HCT116 (cell line): Measurements from ENCODE around the gene SIGLEC14. TPM values are rescaled to one million over a fixed set of nuclear protein-coding genes. Genes with fewer than 3 reads are reported as not detected.

Experiments used
- ATAC-seq: fragments of 200-7000 bp; cut with Tn5 transposase; 2 replicates; pipeline ENCODE4 v1.9.1; 2020; ENCODE audit warnings: mild to moderate bottlenecking, moderate library complexity
- BruUV-seq: library from RNA; stranded (reverse); fragments of 400-500 nt; replicated peaks from 2 replicates; lab custom pipeline; 2021; lab: Mats Ljungman, UMichigan
- CTCF ChIA-PET: fragments of 300-600 bp; sonication (Branson Sonifier 250); formaldehyde crosslinking; loops from one replicate; lab custom pipeline; 2021; ENCODE audit warnings: antibody characterized with exemption; lab: Charles Lee
- POLR2A ChIA-PET: fragments of 300-600, 350-600 bp; sonication (Branson Sonifier 250); formaldehyde crosslinking; loops from one replicate; lab custom pipeline; 2021; ENCODE audit warnings: antibody characterized with exemption; lab: Charles Lee
- RAD21 ChIA-PET, 2 experiments: fragments of 300-600 bp; sonication (Branson Sonifier 250); formaldehyde crosslinking; loops; one replicate each; lab custom pipeline; 2023; ENCODE audit warnings: low total read pairs in 2 of 2; ENCODE audit not compliant: uncharacterized antibody in 2 of 2, unreplicated experiment in 2 of 2, low non-redundant PET in 1 of 2; lab: Charles Lee
- DNase-seq: peaks from one replicate; pipeline ENCODE4 v3.0.0-alpha.2; 2010; ENCODE audit warnings: low read depth, low spot score
- H2AFZ ChIP-seq: fragments of 200-600 bp; shearing (Covaris generic), sonication (generic); 2 replicates; pipeline ENCODE4 v1.6.1; 2017; ENCODE audit warnings: low read depth, mixed run types, mixed read lengths, antibody characterized with exemption, low read length; ENCODE audit not compliant: poor library complexity, severe bottlenecking
- H3K27ac ChIP-seq: 2 replicates; pipeline ENCODE4 v1.5.1; 2012; ENCODE audit warnings: low read depth, low read length
- H3K27me3 ChIP-seq: fragments of 200-600 bp; sonication (generic); 2 replicates; pipeline ENCODE4 v1.6.1; 2016; ENCODE audit warnings: mixed run types, low read length, mixed read lengths; ENCODE audit not compliant: insufficient read depth
- H3K36me3 ChIP-seq, 2 experiments: fragments of 200-500 bp in 1 of 2; fragments of 200-600 bp in 1 of 2; sonication (Bioruptor generic) in 1 of 2; sonication (generic) in 1 of 2; 2 replicates each; pipeline versions ENCODE4 v1.5.1 to v1.6.1; 2014 to 2016; ENCODE audit warnings: low read length in 2 of 2, inconsistent platforms in 1 of 2, mixed read lengths in 1 of 2, mixed run types in 1 of 2; ENCODE audit not compliant: insufficient read depth in 2 of 2, control insufficient read depth in 1 of 2
- H3K4me1 ChIP-seq, 2 experiments: fragments of 200-600 bp in 1 of 2; sonication (generic) in 1 of 2; 2 replicates each; pipeline versions ENCODE4 v1.5.1 to v1.6.1; 2012 to 2017; ENCODE audit warnings: low read length in 2 of 2, inconsistent platforms in 1 of 2, mild to moderate bottlenecking in 1 of 2, mixed read lengths in 1 of 2, mixed run types in 1 of 2, moderate library complexity in 1 of 2; ENCODE audit not compliant: insufficient read depth in 2 of 2, control insufficient read depth in 1 of 2
- H3K4me2 ChIP-seq: fragments of 200-600 bp; sonication (generic); 2 replicates; pipeline ENCODE4 v1.6.1; 2017; ENCODE audit warnings: mixed run types, low read length, mixed read lengths
- H3K4me3 ChIP-seq, 2 experiments: fragments of 200-600 bp in 1 of 2; sonication (generic) in 1 of 2; replicated peaks in 1 of 2; 2 replicates each; pipeline ENCODE4 v1.5.1; 2011 to 2016; ENCODE audit warnings: low read length in 2 of 2, control low read depth in 1 of 2, low read depth in 1 of 2, mild to moderate bottlenecking in 1 of 2, mixed read lengths in 1 of 2, mixed run types in 1 of 2
- H3K79me2 ChIP-seq: fragments of 200-600 bp; sonication (generic); 2 replicates; pipeline ENCODE4 v1.6.1; 2017; ENCODE audit warnings: mild to moderate bottlenecking, mixed run types, low read length, moderate library complexity, mixed read lengths; ENCODE audit not compliant: insufficient read depth
- H3K9ac ChIP-seq: fragments of 200-600 bp; sonication (generic); 2 replicates; pipeline ENCODE4 v1.6.1; 2016; ENCODE audit warnings: low read length, mixed read lengths
- H3K9me2 ChIP-seq: fragments of 200-600 bp; sonication (generic), shearing (Covaris generic); 2 replicates; pipeline ENCODE4 v1.6.1; 2017; ENCODE audit warnings: mixed run types, mild to moderate bottlenecking, moderate library complexity; ENCODE audit not compliant: insufficient read depth
- H3K9me3 ChIP-seq, 2 experiments: fragments of 200-500 bp in 1 of 2; fragments of 200-600 bp in 1 of 2; sonication (Bioruptor generic) in 1 of 2; sonication (generic) in 1 of 2; 2 replicates each; pipeline ENCODE4 v1.6.1; 2014 to 2017; ENCODE audit warnings: low read length in 2 of 2, mixed read lengths in 2 of 2, inconsistent platforms in 1 of 2, low read depth in 1 of 2, mild to moderate bottlenecking in 1 of 2, mixed run types in 1 of 2, moderate library complexity in 1 of 2; ENCODE audit not compliant: control insufficient read depth in 1 of 2, insufficient read depth in 1 of 2
- H4K20me1 ChIP-seq: fragments of 200-600 bp; sonication (generic), shearing (Covaris generic); 2 replicates; pipeline ENCODE4 v1.6.1; 2017; ENCODE audit warnings: mixed run types, mild to moderate bottlenecking, moderate library complexity; ENCODE audit not compliant: insufficient read depth
- CEBPB ChIP-seq: IDR thresholded peaks from 2 replicates; pipeline ENCODE4 v1.6.1; 2012; ENCODE audit warnings: low read depth
- ELF1 ChIP-seq: IDR thresholded peaks from 2 replicates; pipeline ENCODE4 v1.6.1; 2012; ENCODE audit warnings: low read depth, borderline replicate concordance
- EZH2phosphoT487 ChIP-seq: fragments of 200-600 bp; IDR thresholded peaks from 2 replicates; pipeline ENCODE4 v1.6.1; 2018; ENCODE audit warnings: antibody characterized with exemption, borderline replicate concordance
- FOSL1 ChIP-seq: IDR thresholded peaks from 2 replicates; pipeline ENCODE4 v1.6.1; 2012; ENCODE audit warnings: low read depth
- RAD21 ChIP-seq: IDR thresholded peaks from 2 replicates; pipeline ENCODE4 v1.6.1; 2012; ENCODE audit warnings: low read depth, mild to moderate bottlenecking
- SIN3A ChIP-seq: IDR thresholded peaks from 2 replicates; pipeline ENCODE4 v1.6.1; 2012; ENCODE audit warnings: low read depth
- SRF ChIP-seq: IDR thresholded peaks from 2 replicates; pipeline ENCODE4 v1.6.1; 2012; ENCODE audit warnings: low read depth
- ZFX ChIP-seq: fragments of 450-650 bp; IDR thresholded peaks from 2 replicates; pipeline ENCODE4 v1.6.1; 2017
- ZNF274 ChIP-seq: fragments of 200-500 bp; sonication (Bioruptor generic); IDR thresholded peaks from 2 replicates; pipeline ENCODE4 v1.6.1; 2014; ENCODE audit warnings: mild to moderate bottlenecking, low read depth, low read length, inconsistent platforms
- intact Hi-C: fragments of 100-400 bp; cut with micrococcal nuclease; formaldehyde crosslinking; loops from 2 replicates; pipeline ENCODE4 v1.10.0; 2022
- total RNA-seq: library from RNA; stranded (reverse); gene quantifications from one replicate; pipeline ENCODE4 v1.2.1, GENCODE V29; 2021; ENCODE audit not compliant: unreplicated experiment
- TF ChIP-seq, protein P1 (sequence below), 3 experiments: fragments of 200-600 bp in 1 of 3; sonication (generic) in 1 of 3; IDR thresholded peaks in 2 of 3; conservative IDR thresholded peaks in 1 of 3; 2 replicates each; pipeline ENCODE4 v1.5.1; 2012 to 2017; ENCODE audit warnings: low read depth in 2 of 3, low read length in 2 of 3, antibody characterized with exemption in 1 of 3, borderline replicate concordance in 1 of 3, control low read depth in 1 of 3, mild to moderate bottlenecking in 1 of 3, mixed read lengths in 1 of 3, mixed run types in 1 of 3, moderate library complexity in 1 of 3; ENCODE audit not compliant: insufficient read depth in 1 of 3
- TF ChIP-seq, protein P2 (sequence below): IDR thresholded peaks from 2 replicates; pipeline ENCODE4 v1.6.1; 2012; ENCODE audit warnings: low read depth
- TF ChIP-seq, protein P3 (sequence below): IDR thresholded peaks from 2 replicates; pipeline ENCODE4 v1.6.1; 2012

The SIGLEC14 gene
- total RNA-seq, 1 experiment from 2014 or later, result not detected

DNA sequence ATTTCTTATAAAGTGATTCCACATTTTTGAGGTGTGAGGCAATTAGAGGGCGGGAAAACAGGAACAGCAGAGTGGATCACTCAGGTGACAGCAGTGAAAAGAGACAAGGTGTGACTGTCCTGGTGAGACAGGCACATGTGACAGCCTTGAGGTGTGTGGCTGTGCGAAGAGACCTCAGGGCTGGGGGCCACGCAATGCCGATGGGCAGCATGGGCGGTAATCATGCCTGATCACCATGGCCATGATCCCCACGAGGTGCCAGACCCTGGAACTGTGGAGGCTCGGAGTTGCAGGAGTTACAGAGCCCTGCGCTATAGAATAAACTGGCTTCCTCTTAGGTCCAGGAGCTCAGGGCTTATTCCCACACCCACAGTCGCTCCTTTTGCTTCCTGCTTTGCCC lies 48.5 kb upstream of the SIGLEC14 start:
- H3K4me2 ChIP-seq, result no peak overlapping the region
- CTCF ChIA-PET, result no interaction called here
- H3K4me3 ChIP-seq, result no peak overlapping the region
- POLR2A ChIA-PET, result interaction anchor here (1.5 kb wide), 1 partner anchor 9 kb away, joined by 5 read pairs; no protein-coding TSS in a partner anchor
- H3K9ac ChIP-seq, result no peak overlapping the region
- ATAC-seq (no peak), DNase-seq (no peak)
- no peaks in the 10 kb centered on the region for H3K9me2 ChIP-seq
- BruUV-seq, result no TSS peak
- no peaks in the 10 kb centered on the region for H3K27me3 ChIP-seq
- RAD21 ChIA-PET, result no interaction called here
- H3K36me3 ChIP-seq, result peaks cover 10 to 14% of the 10 kb centered on the region in 2 experiments; a peak in 2 of 4 replicates
- H3K27ac ChIP-seq, result no peak overlapping the region
- H3K9me3 ChIP-seq, result no peaks in the 10 kb centered on the region
- H3K79me2 ChIP-seq, result peaks cover 36% of the 10 kb centered on the region
- TF ChIP-seq, protein P1, sequence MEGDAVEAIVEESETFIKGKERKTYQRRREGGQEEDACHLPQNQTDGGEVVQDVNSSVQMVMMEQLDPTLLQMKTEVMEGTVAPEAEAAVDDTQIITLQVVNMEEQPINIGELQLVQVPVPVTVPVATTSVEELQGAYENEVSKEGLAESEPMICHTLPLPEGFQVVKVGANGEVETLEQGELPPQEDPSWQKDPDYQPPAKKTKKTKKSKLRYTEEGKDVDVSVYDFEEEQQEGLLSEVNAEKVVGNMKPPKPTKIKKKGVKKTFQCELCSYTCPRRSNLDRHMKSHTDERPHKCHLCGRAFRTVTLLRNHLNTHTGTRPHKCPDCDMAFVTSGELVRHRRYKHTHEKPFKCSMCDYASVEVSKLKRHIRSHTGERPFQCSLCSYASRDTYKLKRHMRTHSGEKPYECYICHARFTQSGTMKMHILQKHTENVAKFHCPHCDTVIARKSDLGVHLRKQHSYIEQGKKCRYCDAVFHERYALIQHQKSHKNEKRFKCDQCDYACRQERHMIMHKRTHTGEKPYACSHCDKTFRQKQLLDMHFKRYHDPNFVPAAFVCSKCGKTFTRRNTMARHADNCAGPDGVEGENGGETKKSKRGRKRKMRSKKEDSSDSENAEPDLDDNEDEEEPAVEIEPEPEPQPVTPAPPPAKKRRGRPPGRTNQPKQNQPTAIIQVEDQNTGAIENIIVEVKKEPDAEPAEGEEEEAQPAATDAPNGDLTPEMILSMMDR (IDR thresholded peaks at IDR 0.05 in 2 of 3, conservative IDR thresholded peaks at IDR 0.05 in 1 of 3; ENCODE audit: borderline replicate concordance in 1 of 3, insufficient read depth in 1 of 3, low read depth in 2 of 3, low read length in 2 of 3), result no peak
- no peak for TF ChIP-seq EZH2phosphoT487
- TF ChIP-seq, protein P2, sequence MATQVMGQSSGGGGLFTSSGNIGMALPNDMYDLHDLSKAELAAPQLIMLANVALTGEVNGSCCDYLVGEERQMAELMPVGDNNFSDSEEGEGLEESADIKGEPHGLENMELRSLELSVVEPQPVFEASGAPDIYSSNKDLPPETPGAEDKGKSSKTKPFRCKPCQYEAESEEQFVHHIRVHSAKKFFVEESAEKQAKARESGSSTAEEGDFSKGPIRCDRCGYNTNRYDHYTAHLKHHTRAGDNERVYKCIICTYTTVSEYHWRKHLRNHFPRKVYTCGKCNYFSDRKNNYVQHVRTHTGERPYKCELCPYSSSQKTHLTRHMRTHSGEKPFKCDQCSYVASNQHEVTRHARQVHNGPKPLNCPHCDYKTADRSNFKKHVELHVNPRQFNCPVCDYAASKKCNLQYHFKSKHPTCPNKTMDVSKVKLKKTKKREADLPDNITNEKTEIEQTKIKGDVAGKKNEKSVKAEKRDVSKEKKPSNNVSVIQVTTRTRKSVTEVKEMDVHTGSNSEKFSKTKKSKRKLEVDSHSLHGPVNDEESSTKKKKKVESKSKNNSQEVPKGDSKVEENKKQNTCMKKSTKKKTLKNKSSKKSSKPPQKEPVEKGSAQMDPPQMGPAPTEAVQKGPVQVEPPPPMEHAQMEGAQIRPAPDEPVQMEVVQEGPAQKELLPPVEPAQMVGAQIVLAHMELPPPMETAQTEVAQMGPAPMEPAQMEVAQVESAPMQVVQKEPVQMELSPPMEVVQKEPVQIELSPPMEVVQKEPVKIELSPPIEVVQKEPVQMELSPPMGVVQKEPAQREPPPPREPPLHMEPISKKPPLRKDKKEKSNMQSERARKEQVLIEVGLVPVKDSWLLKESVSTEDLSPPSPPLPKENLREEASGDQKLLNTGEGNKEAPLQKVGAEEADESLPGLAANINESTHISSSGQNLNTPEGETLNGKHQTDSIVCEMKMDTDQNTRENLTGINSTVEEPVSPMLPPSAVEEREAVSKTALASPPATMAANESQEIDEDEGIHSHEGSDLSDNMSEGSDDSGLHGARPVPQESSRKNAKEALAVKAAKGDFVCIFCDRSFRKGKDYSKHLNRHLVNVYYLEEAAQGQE, result no peak
- no peak for TF ChIP-seq RAD21
- TF ChIP-seq SRF, result no peak
- no peak for TF ChIP-seq ZNF274
- TF ChIP-seq ZFX, result no peak
- TF ChIP-seq SIN3A, result no peak
- TF ChIP-seq, protein P3, sequence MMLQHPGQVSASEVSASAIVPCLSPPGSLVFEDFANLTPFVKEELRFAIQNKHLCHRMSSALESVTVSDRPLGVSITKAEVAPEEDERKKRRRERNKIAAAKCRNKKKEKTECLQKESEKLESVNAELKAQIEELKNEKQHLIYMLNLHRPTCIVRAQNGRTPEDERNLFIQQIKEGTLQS, result no peak
- no peak for TF ChIP-seq ELF1
- no peak for TF ChIP-seq CEBPB
- no peak for TF ChIP-seq FOSL1
- no peaks in the 10 kb centered on the region for H4K20me1 ChIP-seq
- intact Hi-C loops, result no loop called here
- no peak overlapping the region for H2AFZ ChIP-seq
- peaks cover 10 to 14% of the 10 kb centered on the region in 2 experiments; a peak in 3 of 4 replicates for H3K4me1 ChIP-seq
